Keratinocyte (primary cell): ENCODE data around the gene IPO8.

Source experiments
- EZH2 ChIP-seq: IDR thresholded peaks from one replicate; pipeline ENCODE4 v1.6.1; 2012; ENCODE audit warnings: inconsistent platforms, mild to moderate bottlenecking, low read length, moderate library complexity
- TF ChIP-seq, protein P1 (sequence below), 3 experiments: IDR thresholded peaks in 1 of 3; conservative IDR thresholded peaks in 1 of 3; optimal IDR thresholded peaks in 1 of 3; 2 replicates in 2 of 3; 3 replicates in 1 of 3; pipeline versions ENCODE3 to v1.5.1; 2011; ENCODE audit warnings: low read length in 3 of 3, mild to moderate bottlenecking in 3 of 3, moderate library complexity in 2 of 3, control low read depth in 1 of 3, inconsistent platforms in 1 of 3; ENCODE audit not compliant: insufficient read depth in 2 of 3; ENCODE audit errors: extremely low read depth in 1 of 3

- TF ChIP-seq, protein P1, sequence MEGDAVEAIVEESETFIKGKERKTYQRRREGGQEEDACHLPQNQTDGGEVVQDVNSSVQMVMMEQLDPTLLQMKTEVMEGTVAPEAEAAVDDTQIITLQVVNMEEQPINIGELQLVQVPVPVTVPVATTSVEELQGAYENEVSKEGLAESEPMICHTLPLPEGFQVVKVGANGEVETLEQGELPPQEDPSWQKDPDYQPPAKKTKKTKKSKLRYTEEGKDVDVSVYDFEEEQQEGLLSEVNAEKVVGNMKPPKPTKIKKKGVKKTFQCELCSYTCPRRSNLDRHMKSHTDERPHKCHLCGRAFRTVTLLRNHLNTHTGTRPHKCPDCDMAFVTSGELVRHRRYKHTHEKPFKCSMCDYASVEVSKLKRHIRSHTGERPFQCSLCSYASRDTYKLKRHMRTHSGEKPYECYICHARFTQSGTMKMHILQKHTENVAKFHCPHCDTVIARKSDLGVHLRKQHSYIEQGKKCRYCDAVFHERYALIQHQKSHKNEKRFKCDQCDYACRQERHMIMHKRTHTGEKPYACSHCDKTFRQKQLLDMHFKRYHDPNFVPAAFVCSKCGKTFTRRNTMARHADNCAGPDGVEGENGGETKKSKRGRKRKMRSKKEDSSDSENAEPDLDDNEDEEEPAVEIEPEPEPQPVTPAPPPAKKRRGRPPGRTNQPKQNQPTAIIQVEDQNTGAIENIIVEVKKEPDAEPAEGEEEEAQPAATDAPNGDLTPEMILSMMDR (optimal IDR thresholded peaks at IDR 0.05 in 1 of 3, IDR thresholded peaks at IDR 0.05 in 1 of 3, conservative IDR thresholded peaks at IDR 0.05 in 1 of 3; ENCODE audit: extremely low read depth in 1 of 3, insufficient read depth in 2 of 3, low read length in 3 of 3) = no peak
- TF ChIP-seq EZH2 = no peak
Measured at GRCh38 chr12:30598889-30599288, 96.8 kb downstream of the IPO8 start.
